HepG2 (cell line): ENCODE measurements around the gene EXOC3L4. TPM values are rescaled to one million over a fixed set of nuclear protein-coding genes. Genes with fewer than 3 reads are reported as not detected.

ENCODE experiments used
- ARNT2 ChIP-seq: sonication (generic); formaldehyde crosslinking; IDR thresholded peaks from 2 replicates; pipeline ENCODE4 v1.8.0; 2022; ENCODE audit warnings: mild to moderate bottlenecking, low read depth, missing genetic modification reagents, moderate library complexity
- CBX1 ChIP-seq: IDR thresholded peaks from one replicate; pipeline ENCODE4 v1.6.1; 2016; ENCODE audit warnings: antibody characterized with exemption, low read depth
- CEBPG ChIP-seq: IDR thresholded peaks from 2 replicates; pipeline ENCODE4 v1.6.1; 2016
- CREM ChIP-seq, 2 experiments: sonication (generic) in 1 of 2; formaldehyde crosslinking in 1 of 2; IDR thresholded peaks; 2 replicates each; pipeline versions ENCODE4 v1.4.0 to v1.6.1; 2016 to 2020; ENCODE audit warnings: antibody characterized with exemption in 1 of 2, mild to moderate bottlenecking in 1 of 2, missing genetic modification reagents in 1 of 2
- DRAP1 ChIP-seq: IDR thresholded peaks from 2 replicates; pipeline ENCODE4 v1.6.1; 2016; ENCODE audit warnings: missing genetic modification reagents, missing compliant biosample characterization
- EZH2 ChIP-seq: conservative IDR thresholded peaks from 2 replicates; pipeline ENCODE4 v1.6.1; 2012; ENCODE audit warnings: mild to moderate bottlenecking, low read depth, low read length, moderate library complexity
- FUBP1 ChIP-seq: sonication (generic); formaldehyde crosslinking; IDR thresholded peaks from 2 replicates; pipeline ENCODE4 v1.5.1; 2020; ENCODE audit warnings: missing genetic modification reagents, mild to moderate bottlenecking, borderline replicate concordance
- JARID2 ChIP-seq: sonication (generic); formaldehyde crosslinking; IDR thresholded peaks from 2 replicates; pipeline ENCODE4 v1.8.1; 2023; ENCODE audit warnings: missing genetic modification reagents, inconsistent platforms; ENCODE audit not compliant: insufficient replicate concordance
- KDM3A ChIP-seq: IDR thresholded peaks from 2 replicates; pipeline ENCODE4 v1.6.1; 2018; ENCODE audit warnings: low read depth, missing compliant biosample characterization
- KLF13 ChIP-seq: sonication (generic); formaldehyde crosslinking; IDR thresholded peaks from 2 replicates; pipeline ENCODE4 v1.4.0; 2020; ENCODE audit warnings: mild to moderate bottlenecking, missing genetic modification reagents
- MAF1 ChIP-seq: sonication (generic); formaldehyde crosslinking; IDR thresholded peaks from 2 replicates; pipeline ENCODE4 v1.5.0; 2020; ENCODE audit warnings: missing genetic modification reagents, borderline replicate concordance
- MEF2D ChIP-seq: sonication (generic); formaldehyde crosslinking; IDR thresholded peaks from 2 replicates; pipeline ENCODE4 v1.5.1; 2020; ENCODE audit warnings: mild to moderate bottlenecking, missing genetic modification reagents
- NR2F6 ChIP-seq, 2 experiments: IDR thresholded peaks; 2 replicates each; pipeline ENCODE4 v1.6.1; 2016; ENCODE audit warnings: antibody characterized with exemption in 1 of 2, mild to moderate bottlenecking in 1 of 2
- RBFOX2 ChIP-seq: fragments of 200-400 bp; formaldehyde crosslinking; IDR thresholded peaks from 2 replicates; pipeline ENCODE4 v1.6.1; 2017; ENCODE audit warnings: low read depth, mild to moderate bottlenecking, low read length
- REPIN1 ChIP-seq: sonication (generic); formaldehyde crosslinking; IDR thresholded peaks from 2 replicates; pipeline ENCODE4 v1.8.0; 2022; ENCODE audit warnings: missing genetic modification reagents, low read depth, mild to moderate bottlenecking, borderline replicate concordance
- RXRB ChIP-seq: IDR thresholded peaks from 2 replicates; pipeline ENCODE4 v1.6.1; 2016; ENCODE audit warnings: borderline replicate concordance, missing genetic modification reagents, missing compliant biosample characterization
- TSC22D2 ChIP-seq: sonication (generic); formaldehyde crosslinking; IDR thresholded peaks from 2 replicates; pipeline ENCODE4 v1.5.1; 2020; ENCODE audit warnings: missing genetic modification reagents, mild to moderate bottlenecking, borderline replicate concordance
- ZBTB10 ChIP-seq: sonication (generic); formaldehyde crosslinking; IDR thresholded peaks from 2 replicates; pipeline ENCODE4 v1.4.0; 2020; ENCODE audit warnings: missing genetic modification reagents, borderline replicate concordance
- ZNF737 ChIP-seq: sonication (generic); formaldehyde crosslinking; IDR thresholded peaks from 2 replicates; pipeline ENCODE4 v1.5.0; 2020; ENCODE audit warnings: missing genetic modification reagents, mild to moderate bottlenecking, borderline replicate concordance
- ZSCAN12 ChIP-seq: sonication (generic); formaldehyde crosslinking; IDR thresholded peaks from 2 replicates; pipeline ENCODE4 v1.9.0; 2021; ENCODE audit warnings: mild to moderate bottlenecking, missing genetic modification reagents
- ZSCAN21 ChIP-seq: sonication (generic); formaldehyde crosslinking; IDR thresholded peaks from 2 replicates; pipeline ENCODE4 v1.8.0; 2022; ENCODE audit warnings: mild to moderate bottlenecking, missing genetic modification reagents, moderate library complexity, borderline replicate concordance
- ZUFSP ChIP-seq: sonication (generic); formaldehyde crosslinking; IDR thresholded peaks from 2 replicates; pipeline ENCODE4 v1.9.0; 2021; ENCODE audit warnings: missing genetic modification reagents, mild to moderate bottlenecking, borderline replicate concordance
- polyA plus RNA-seq, 8 experiments: library from polyadenylated mRNA; depleted of rRNA in 3 of 8; stranded (reverse) in 7 of 8; unstranded in 1 of 8; fragments of >200 nt; fragmentation: Illumina TruSeq in 4 of 8; extraction: Trizol in 4 of 8; gene quantifications; 2 replicates each; pipeline versions ENCODE4 v1.2.1 to v1.2.3, GENCODE V29; 2011 to 2016; ENCODE audit warnings: low read depth in 4 of 8, missing spikeins in 1 of 8, mixed read lengths in 1 of 8; ENCODE audit not compliant: insufficient read depth in 1 of 8
- total RNA-seq, 5 experiments: library from RNA; depleted of rRNA; stranded (reverse); fragments of >200 nt; fragmentation: Illumina TruSeq; extraction: Trizol; gene quantifications; 2 replicates each; pipeline ENCODE4 v1.2.3, GENCODE V29; 2016; ENCODE audit warnings: low read depth in 1 of 5

EXOC3L4 gene
- total and polyA plus RNA-seq, 2 of the 13 experiments (the other 11 are each of a cell fraction or from before 2014, with no cell fraction given), result 11.8 to 27.0 TPM

GRCh38 chr14:103074729-103075367 lies 19.7 kb upstream of the EXOC3L4 start (continued):
- TF ChIP-seq ARNT2 (CRISPR knock-in tag), result peak; percentile 18; the same call in 1 of the 2 replicates
- peak; percentile 14; the same call in 1 of the 2 replicates for TF ChIP-seq DRAP1
- TF ChIP-seq KDM3A (CRISPR knock-in tag), result 0 out of 2 replicates have a peak, but pooled peaks have one; percentile 10
- no peak for TF ChIP-seq KLF13
- no peak for TF ChIP-seq NR2F6 (IDR thresholded peaks at IDR 0.05)
- peak; percentile 38; the same call in 1 of the 2 replicates for TF ChIP-seq NR2F6 (CRISPR knock-in tag; IDR thresholded peaks at IDR 0.05)
- TF ChIP-seq ZNF737 (CRISPR knock-in tag), result no peak
- peak; percentile 48; the same call in 1 of the 2 replicates for TF ChIP-seq ZSCAN21 (CRISPR knock-in tag)
- TF ChIP-seq ZUFSP, result no peak
- TF ChIP-seq CREM (IDR thresholded peaks at IDR 0.05), result no peak
- no peak for TF ChIP-seq CREM (CRISPR knock-in tag; IDR thresholded peaks at IDR 0.05)
- TF ChIP-seq TSC22D2 (CRISPR knock-in tag), result no peak
- no peak for TF ChIP-seq MAF1 (CRISPR knock-in tag)
- no peak for TF ChIP-seq JARID2
- no peak for TF ChIP-seq ZSCAN12 (CRISPR knock-in tag)
- peak; percentile 9; the same call in 1 of the 2 replicates for TF ChIP-seq MEF2D (CRISPR knock-in tag)
- no peak for TF ChIP-seq RBFOX2
- TF ChIP-seq CEBPG (CRISPR knock-in tag), result no peak
- no peak for TF ChIP-seq FUBP1 (CRISPR knock-in tag)
- TF ChIP-seq ZBTB10 (CRISPR knock-in tag), result no peak
- TF ChIP-seq REPIN1 (CRISPR knock-in tag), result no peak
- no peak for TF ChIP-seq CBX1
- peak; percentile 58; the same call in 1 of the 2 replicates for TF ChIP-seq RXRB (CRISPR knock-in tag)
- TF ChIP-seq EZH2, result no peak
